ENCODE data around the gene OXT. TPM values are rescaled to one million over a fixed set of nuclear protein-coding genes. Genes with fewer than 3 reads are reported as not detected.

Gene OXT
- total and polyA plus RNA-seq, 12 donors = 0.35 to 1.3 (median 0.58) TPM; not detected in 8

DNA sequence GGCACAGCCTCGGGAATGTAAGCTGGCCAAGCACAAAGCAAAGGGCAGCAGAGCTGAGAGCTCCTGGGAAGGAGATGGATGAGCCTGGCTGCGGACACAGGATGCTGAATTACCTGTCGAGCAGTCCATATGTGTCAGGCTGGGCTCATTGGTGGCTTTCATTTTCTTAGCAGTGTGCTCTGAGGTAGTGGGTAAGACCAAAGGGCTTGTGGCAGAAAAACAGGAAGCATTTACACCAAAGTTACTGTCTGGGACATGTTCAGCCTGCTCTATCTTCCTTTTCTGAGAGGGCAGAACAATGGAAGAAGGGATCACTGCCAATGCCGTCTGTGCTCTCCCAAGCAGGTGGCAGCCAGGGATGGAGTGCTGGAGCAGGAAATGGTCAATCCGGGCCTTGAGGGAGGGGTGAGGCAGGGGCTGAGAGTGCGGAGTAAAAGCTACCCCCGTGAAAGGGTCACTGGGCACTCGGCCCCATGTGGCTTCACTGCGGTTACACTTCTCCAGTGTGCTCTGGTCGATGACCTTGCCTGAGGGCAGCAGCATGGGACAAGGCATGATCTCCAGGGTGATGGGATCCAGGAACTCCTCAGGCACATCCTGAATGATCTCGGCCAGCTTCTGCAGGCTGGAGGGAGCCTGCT is 50.0 kb downstream of the OXT start:
- WGBS, 2 donors = 75 to 82% methylated on average over 11 of the region's 11 CpGs
- Histone ChIP-seq H3K4me3 (no peak overlapping the region), H3K36me3 (peaks cover 0 to 40% (median 10%) of the 10 kb centered on the region in 9 donors), H3K9me3 (peaks cover 0 to 10% (median 0%) of the 10 kb centered on the region in 11 donors), H3K27ac (peak overlapping the region in 1 of 10 donors; percentile 27), H3K4me1 (peaks cover 0 to 15% (median 0%) of the 10 kb centered on the region in 9 donors), H3K27me3 (no peaks in the 10 kb centered on the region)
- TF ChIP-seq, protein P1, sequence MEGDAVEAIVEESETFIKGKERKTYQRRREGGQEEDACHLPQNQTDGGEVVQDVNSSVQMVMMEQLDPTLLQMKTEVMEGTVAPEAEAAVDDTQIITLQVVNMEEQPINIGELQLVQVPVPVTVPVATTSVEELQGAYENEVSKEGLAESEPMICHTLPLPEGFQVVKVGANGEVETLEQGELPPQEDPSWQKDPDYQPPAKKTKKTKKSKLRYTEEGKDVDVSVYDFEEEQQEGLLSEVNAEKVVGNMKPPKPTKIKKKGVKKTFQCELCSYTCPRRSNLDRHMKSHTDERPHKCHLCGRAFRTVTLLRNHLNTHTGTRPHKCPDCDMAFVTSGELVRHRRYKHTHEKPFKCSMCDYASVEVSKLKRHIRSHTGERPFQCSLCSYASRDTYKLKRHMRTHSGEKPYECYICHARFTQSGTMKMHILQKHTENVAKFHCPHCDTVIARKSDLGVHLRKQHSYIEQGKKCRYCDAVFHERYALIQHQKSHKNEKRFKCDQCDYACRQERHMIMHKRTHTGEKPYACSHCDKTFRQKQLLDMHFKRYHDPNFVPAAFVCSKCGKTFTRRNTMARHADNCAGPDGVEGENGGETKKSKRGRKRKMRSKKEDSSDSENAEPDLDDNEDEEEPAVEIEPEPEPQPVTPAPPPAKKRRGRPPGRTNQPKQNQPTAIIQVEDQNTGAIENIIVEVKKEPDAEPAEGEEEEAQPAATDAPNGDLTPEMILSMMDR (IDR thresholded peaks at IDR 0.05) = no peak
- ATAC-seq (peak in 1 of 8 donors; percentile 23), DNase-seq (no peak)
- intact Hi-C loops (cut with DNase I) = no loop called here

Other genes starting within 250 kb of the OXT start
- gene PCED1A, start 231.0 kb upstream of the OXT start, total RNA-seq = 10 to 100 TPM in 3 of 10 donors, 1 to 10 TPM in 7; 4.5 to 11.9 (median 6.5) TPM
- 10 to 100 TPM; 10.3 to 36.9 TPM for gene PCED1A, start 231.0 kb upstream of the OXT start, polyA plus RNA-seq
- 10 to 100 TPM; 13.0 to 22.8 (median 19.3) TPM for gene VPS16, start 230.9 kb upstream of the OXT start, total RNA-seq
- gene VPS16, start 230.9 kb upstream of the OXT start, polyA plus RNA-seq = 10 to 100 TPM; 23.6 to 44.7 TPM
- gene PTPRA, start 198.1 kb upstream of the OXT start, total RNA-seq = 10 to 100 TPM; 22.1 to 37.3 (median 30.1) TPM
- gene PTPRA, start 198.1 kb upstream of the OXT start, polyA plus RNA-seq = 10 to 100 TPM in 1 of 2 donors, 1 to 10 TPM in 1; 8.9 to 16.7 TPM
- under 1 TPM in 1 of 10 donors, not detected in 9; 0.47 TPM for gene GNRH2, start 28.0 kb upstream of the OXT start, total RNA-seq
- not detected for gene GNRH2, start 28.0 kb upstream of the OXT start, polyA plus RNA-seq
- gene MRPS26, start 25.6 kb upstream of the OXT start, total RNA-seq = 10 to 100 TPM; 39.1 to 60.8 (median 51.5) TPM
- 100 to 1,000 TPM; 115 to 119 TPM for gene MRPS26, start 25.6 kb upstream of the OXT start, polyA plus RNA-seq
- gene AVP, start 13.1 kb downstream of the OXT start, total RNA-seq = not detected
- not detected for gene AVP, start 13.1 kb downstream of the OXT start, polyA plus RNA-seq
- 10 to 100 TPM; 22.1 to 32.4 (median 27.9) TPM for gene FASTKD5, start 88.2 kb downstream of the OXT start, total RNA-seq
- gene FASTKD5, start 88.2 kb downstream of the OXT start, polyA plus RNA-seq = 10 to 100 TPM in 1 of 2 donors, 1 to 10 TPM in 1; 7.5 to 22.7 TPM
- 1 to 10 TPM; 3.0 to 5.9 (median 4.0) TPM for gene UBOX5, start 88.2 kb downstream of the OXT start, total RNA-seq
- gene UBOX5, start 88.2 kb downstream of the OXT start, polyA plus RNA-seq = 1 to 10 TPM; 2.1 to 3.3 TPM
- gene LZTS3, start 101.9 kb downstream of the OXT start, total RNA-seq = 10 to 100 TPM in 4 of 10 donors, 1 to 10 TPM in 6; 7.1 to 27.0 (median 9.7) TPM
- 1 to 10 TPM; 7.9 to 9.1 TPM for gene LZTS3, start 101.9 kb downstream of the OXT start, polyA plus RNA-seq
- gene DDRGK1, start 133.1 kb downstream of the OXT start, total RNA-seq = 10 to 100 TPM; 25.2 to 48.4 (median 29.4) TPM
- 10 to 100 TPM; 31.0 to 77.1 TPM for gene DDRGK1, start 133.1 kb downstream of the OXT start, polyA plus RNA-seq
- gene ITPA, start 137.9 kb downstream of the OXT start, total RNA-seq = 10 to 100 TPM; 15.8 to 26.3 (median 21.5) TPM
- gene ITPA, start 137.9 kb downstream of the OXT start, polyA plus RNA-seq = 10 to 100 TPM; 51.1 to 53.6 TPM
- gene SLC4A11, start 167.6 kb downstream of the OXT start, total RNA-seq = 1 to 10 TPM in 1 of 10 donors, under 1 TPM in 9; 0.06 to 1.6 (median 0.45) TPM
- gene SLC4A11, start 167.6 kb downstream of the OXT start, polyA plus RNA-seq = under 1 TPM; 0.19 to 0.51 TPM

Measured in heart right ventricle (tissue), 16 donors.